Stimulated activated CD4-positive, alpha-beta T cell treated with anti-CD3 and anti-CD28 coated beads, Interleukin-2, amount 100 ng/mL, for 4 hours (primary cell): ENCODE measurements around the gene ZSCAN9.

Source experiments
- DNase-seq: peaks from one replicate; pipeline ENCODE4 v3.0.0-alpha.2; 2020; ENCODE audit warnings: low read depth

Gene ZSCAN9

GRCh38 chr6:28225056-28225834 is at the start of gene ZSCAN9:
Gene ZSCAN9, plus strand, starts transcription at chr6:28225275. Its CDS starts 1,810 bp downstream, at chr6:28227085.
- no peak for DNase-seq

GRCh38 chr6:28176373-28176772 is 48.7 kb upstream of the ZSCAN9 start:
- no peak for DNase-seq

- DNase-seq = no peak
These were observed 42.8 kb upstream of the ZSCAN9 start for GRCh38 chr6:28182255-28182654.

GRCh38 chr6:28188111-28188979 is 36.7 kb upstream of the ZSCAN9 start:
- DNase-seq = no peak

GRCh38 chr6:28200020-28200419 is 25.1 kb upstream of the ZSCAN9 start:
- DNase-seq = no peak

GRCh38 chr6:28203201-28203600 is 21.9 kb upstream of the ZSCAN9 start:
- DNase-seq = no peak

- no peak for DNase-seq
These were observed 19.2 kb upstream of the ZSCAN9 start for GRCh38 chr6:28205879-28206278.

- DNase-seq = no peak
These were observed 18.5 kb upstream of the ZSCAN9 start for GRCh38 chr6:28206527-28206926.

GRCh38 chr6:28206928-28207509 is 18.1 kb upstream of the ZSCAN9 start:
- DNase-seq = no peak

GRCh38 chr6:28207510-28208110 is 17.5 kb upstream of the ZSCAN9 start:
- DNase-seq = no peak

GRCh38 chr6:28208111-28208659 is 16.9 kb upstream of the ZSCAN9 start:
- no peak for DNase-seq

GRCh38 chr6:28209753-28210535 is 15.1 kb upstream of the ZSCAN9 start:
- no peak for DNase-seq

GRCh38 chr6:28211840-28212509 is 13.1 kb upstream of the ZSCAN9 start:
- no peak for DNase-seq

- DNase-seq = no peak
These were observed 12.4 kb upstream of the ZSCAN9 start for GRCh38 chr6:28212510-28213212.

GRCh38 chr6:28213213-28213523 is 11.9 kb upstream of the ZSCAN9 start:
- DNase-seq = no peak

GRCh38 chr6:28215425-28215824 is 9.7 kb upstream of the ZSCAN9 start:
- DNase-seq = no peak

- DNase-seq = no peak
These were observed 7.2 kb upstream of the ZSCAN9 start for GRCh38 chr6:28217890-28218289.

- no peak for DNase-seq
These were observed 6.5 kb upstream of the ZSCAN9 start for GRCh38 chr6:28218312-28219248.
